SK-N-SH treated with all-trans-retinoic acid at 6 μM for 48 hours (cell line): Measurements from ENCODE around the gene RRAGD.

ENCODE experiments used
- ATAC-seq: fragments of 200-7000 bp; cut with Tn5 transposase; 3 replicates; pipeline ENCODE4 v1.9.1; 2020; ENCODE audit warnings: mild to moderate bottlenecking, moderate library complexity
- ARNTL ChIP-seq: fragments of 450-650 bp; formaldehyde crosslinking; IDR thresholded peaks from 2 replicates; pipeline ENCODE4 v1.5.0; 2020; ENCODE audit warnings: low read depth, mild to moderate bottlenecking, moderate library complexity, borderline replicate concordance
- BACH2 ChIP-seq: fragments of 250-450 bp; sonication (Bioruptor Pico); IDR thresholded peaks from 2 replicates; pipeline ENCODE4 v1.9.0; 2021; ENCODE audit warnings: mild to moderate bottlenecking, borderline replicate concordance
- CSDC2 ChIP-seq: fragments of 250-450 bp; sonication (Bioruptor Pico); IDR thresholded peaks from 2 replicates; pipeline ENCODE4 v1.5.0; 2020; ENCODE audit warnings: mild to moderate bottlenecking, moderate library complexity
- CSRNP3 ChIP-seq: fragments of 250-450 bp; sonication (Bioruptor Pico); IDR thresholded peaks from 2 replicates; pipeline ENCODE4 v1.5.1; 2021; ENCODE audit warnings: mild to moderate bottlenecking, moderate library complexity
- ESRRG ChIP-seq: fragments of 250-450 bp; sonication (Bioruptor Pico); IDR thresholded peaks from 2 replicates; pipeline ENCODE4 v1.6.1; 2021; ENCODE audit warnings: mild to moderate bottlenecking
- GLIS3 ChIP-seq: fragments of 250-450 bp; sonication (Bioruptor Pico); IDR thresholded peaks from 2 replicates; pipeline ENCODE4 v1.5.0; 2020; ENCODE audit warnings: mild to moderate bottlenecking, moderate library complexity
- ISL1 ChIP-seq: fragments of 250-450 bp; sonication (Bioruptor Pico); IDR thresholded peaks from 2 replicates; pipeline ENCODE4 v2.1.2; 2022; ENCODE audit warnings: mild to moderate bottlenecking, moderate library complexity
- OSR1 ChIP-seq: fragments of 250-450 bp; sonication (Bioruptor Pico); IDR thresholded peaks from 2 replicates; pipeline ENCODE4 v1.8.0; 2022; ENCODE audit warnings: moderate library complexity, mild to moderate bottlenecking, inconsistent platforms
- POU6F1 ChIP-seq: fragments of 250-450 bp; sonication (Bioruptor Pico); IDR thresholded peaks from 2 replicates; pipeline ENCODE4 v1.8.0; 2021; ENCODE audit warnings: low read depth, mild to moderate bottlenecking, moderate library complexity, borderline replicate concordance
- PPARA ChIP-seq: fragments of 250-450 bp; sonication (Bioruptor Pico); IDR thresholded peaks from 2 replicates; pipeline ENCODE4 v1.5.0; 2020; ENCODE audit warnings: mild to moderate bottlenecking, borderline replicate concordance
- RARB ChIP-seq: fragments of 250-450 bp; sonication (Bioruptor Pico); IDR thresholded peaks from 2 replicates; pipeline ENCODE4 v1.8.0; 2021; ENCODE audit warnings: mild to moderate bottlenecking, moderate library complexity
- SNAI2 ChIP-seq: fragments of 250-450 bp; sonication (Bioruptor Pico); IDR thresholded peaks from 2 replicates; pipeline ENCODE4 v1.5.0; 2020; ENCODE audit warnings: mild to moderate bottlenecking, moderate library complexity
- TCF4 ChIP-seq: fragments of 250-450 bp; sonication (Bioruptor Pico); IDR thresholded peaks from 2 replicates; pipeline ENCODE4 v1.8.0; 2021; ENCODE audit warnings: mild to moderate bottlenecking, moderate library complexity, borderline replicate concordance
- ZC3H10 ChIP-seq: fragments of 250-450 bp; sonication (Bioruptor Pico); IDR thresholded peaks from 2 replicates; pipeline ENCODE4 v1.5.1; 2021; ENCODE audit warnings: mild to moderate bottlenecking, moderate library complexity
- ZFP3 ChIP-seq: fragments of 250-450 bp; sonication (Bioruptor Pico); IDR thresholded peaks from 2 replicates; pipeline ENCODE4 v1.5.0; 2020; ENCODE audit warnings: mild to moderate bottlenecking, moderate library complexity
- ZFP30 ChIP-seq: fragments of 450-650 bp; formaldehyde crosslinking; IDR thresholded peaks from 2 replicates; pipeline ENCODE4 v1.5.0; 2022; ENCODE audit warnings: mild to moderate bottlenecking, moderate library complexity
- ZNF565 ChIP-seq: fragments of 450-650 bp; formaldehyde crosslinking; conservative IDR thresholded peaks from 2 replicates; pipeline ENCODE4 v1.5.0; 2020; ENCODE audit warnings: low read depth, mild to moderate bottlenecking, moderate library complexity
- ZNF70 ChIP-seq: fragments of 450-650 bp; formaldehyde crosslinking; IDR thresholded peaks from 2 replicates; pipeline ENCODE4 v1.5.0; 2020; ENCODE audit warnings: mild to moderate bottlenecking, moderate library complexity
- ZNF8 ChIP-seq: fragments of 450-650 bp; formaldehyde crosslinking; IDR thresholded peaks from 2 replicates; pipeline ENCODE4 v1.5.0; 2020; ENCODE audit warnings: mild to moderate bottlenecking, moderate library complexity
- TF ChIP-seq, protein P1 (sequence below): fragments of 250-450 bp; sonication (Bioruptor Pico); IDR thresholded peaks from 2 replicates; pipeline ENCODE4 v1.8.0; 2020; ENCODE audit warnings: mild to moderate bottlenecking, moderate library complexity, borderline replicate concordance

The RRAGD gene

GRCh38 chr6:89371849-89372505 lies 40.1 kb downstream of the RRAGD start:
- ATAC-seq = peak; percentile 98
- TF ChIP-seq PPARA = no peak
- TF ChIP-seq ISL1 = no peak
- TF ChIP-seq ZFP30 = no peak
- TF ChIP-seq ZNF565 (CRISPR knock-in tag) = no peak
- TF ChIP-seq, protein P1, sequence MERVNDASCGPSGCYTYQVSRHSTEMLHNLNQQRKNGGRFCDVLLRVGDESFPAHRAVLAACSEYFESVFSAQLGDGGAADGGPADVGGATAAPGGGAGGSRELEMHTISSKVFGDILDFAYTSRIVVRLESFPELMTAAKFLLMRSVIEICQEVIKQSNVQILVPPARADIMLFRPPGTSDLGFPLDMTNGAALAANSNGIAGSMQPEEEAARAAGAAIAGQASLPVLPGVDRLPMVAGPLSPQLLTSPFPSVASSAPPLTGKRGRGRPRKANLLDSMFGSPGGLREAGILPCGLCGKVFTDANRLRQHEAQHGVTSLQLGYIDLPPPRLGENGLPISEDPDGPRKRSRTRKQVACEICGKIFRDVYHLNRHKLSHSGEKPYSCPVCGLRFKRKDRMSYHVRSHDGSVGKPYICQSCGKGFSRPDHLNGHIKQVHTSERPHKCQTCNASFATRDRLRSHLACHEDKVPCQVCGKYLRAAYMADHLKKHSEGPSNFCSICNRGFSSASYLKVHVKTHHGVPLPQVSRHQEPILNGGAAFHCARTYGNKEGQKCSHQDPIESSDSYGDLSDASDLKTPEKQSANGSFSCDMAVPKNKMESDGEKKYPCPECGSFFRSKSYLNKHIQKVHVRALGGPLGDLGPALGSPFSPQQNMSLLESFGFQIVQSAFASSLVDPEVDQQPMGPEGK (CRISPR knock-in tag) = peak; percentile 67; the same call in 1 of the 2 replicates

DNA sequence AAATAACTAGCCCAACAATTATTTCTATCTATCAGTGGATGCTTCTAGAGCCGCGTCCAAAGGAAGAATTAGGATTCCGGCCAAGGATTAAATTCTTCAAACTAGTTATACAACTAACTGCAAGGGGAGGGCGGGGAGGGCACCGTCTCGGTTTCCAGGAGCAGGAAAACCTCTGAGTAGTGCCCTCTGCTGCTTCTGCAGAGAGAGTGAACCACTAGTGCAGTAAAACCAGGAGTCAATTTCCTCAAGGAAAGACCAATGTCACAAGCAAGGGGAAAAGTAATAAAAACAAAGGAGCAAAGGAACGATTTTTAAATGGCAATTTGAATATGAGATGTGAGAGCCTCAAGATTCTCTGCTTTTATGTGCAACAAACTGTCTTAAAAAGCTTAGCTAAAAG lies 43.1 kb downstream of the RRAGD start:
- TF ChIP-seq SNAI2 (CRISPR knock-in tag) (no peak), PPARA (no peak), ZNF70 (CRISPR knock-in tag) (no peak), BACH2 (CRISPR knock-in tag) (no peak), ZNF8 (CRISPR knock-in tag) (no peak), ESRRG (CRISPR knock-in tag) (no peak), POU6F1 (CRISPR knock-in tag) (no peak), ZC3H10 (CRISPR knock-in tag) (no peak), CSRNP3 (no peak), OSR1 (no peak), ZNF565 (CRISPR knock-in tag) (no peak)
- TF ChIP-seq, all 23 proteins: peak for 0
- ATAC-seq = peak; percentile 59; the same call in 2 of the 3 replicates

DNA sequence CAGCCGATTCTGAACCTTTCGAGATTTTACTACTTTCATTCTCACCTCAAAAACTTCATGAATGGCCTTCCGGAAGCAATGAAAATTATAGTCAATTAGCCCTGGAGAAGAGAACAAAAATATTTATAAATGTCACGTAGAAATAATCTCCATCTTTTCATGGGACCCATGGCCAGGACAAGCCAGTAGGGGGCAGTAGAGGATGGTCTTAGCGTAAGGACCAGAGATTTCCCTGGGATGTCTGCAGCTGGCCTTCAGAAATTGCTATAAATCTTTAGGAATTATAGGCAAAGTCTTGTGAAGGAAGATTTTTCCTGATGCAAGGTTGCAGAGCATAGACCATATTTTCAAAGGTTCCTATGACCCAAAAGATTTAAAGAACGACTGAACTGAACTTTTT lies 44.0 kb downstream of the RRAGD start:
- no peak for TF ChIP-seq ISL1
- no peak for TF ChIP-seq ZC3H10 (CRISPR knock-in tag)
- TF ChIP-seq ARNTL (CRISPR knock-in tag) = no peak
- no peak for TF ChIP-seq CSRNP3
- no peak for TF ChIP-seq PPARA
- TF ChIP-seq ZFP30 = no peak
- TF ChIP-seq CSDC2 = no peak
- TF ChIP-seq TCF4 = no peak
- ATAC-seq = peak; percentile 78

DNA sequence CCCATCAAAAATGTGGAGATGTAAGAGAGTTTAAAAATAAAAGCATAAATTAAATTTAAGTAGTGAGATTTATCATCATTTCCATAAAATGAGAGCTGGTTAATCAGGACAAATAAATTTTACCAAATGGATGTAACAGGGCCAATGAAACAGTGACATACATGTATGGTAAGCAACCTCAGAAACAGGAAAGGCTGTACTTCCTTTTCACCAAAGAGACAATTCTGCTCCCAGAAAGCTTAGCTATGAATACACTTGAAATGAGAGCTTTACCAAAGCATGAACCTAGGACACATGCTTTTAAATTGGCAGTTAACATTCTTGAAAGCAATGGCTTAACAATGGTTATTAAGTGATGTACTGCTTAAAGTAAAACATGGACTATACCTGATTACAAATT lies 47.5 kb downstream of the RRAGD start:
- ATAC-seq = no peak
- TF ChIP-seq ZFP3 (CRISPR knock-in tag) = no peak
- TF ChIP-seq RARB = no peak
- TF ChIP-seq ZNF70 (CRISPR knock-in tag) = no peak
- no peak for TF ChIP-seq ZC3H10 (CRISPR knock-in tag)
- TF ChIP-seq TCF4 = no peak
- no peak for TF ChIP-seq BACH2 (CRISPR knock-in tag)
- no peak for TF ChIP-seq ISL1
- TF ChIP-seq CSRNP3 = no peak
- TF ChIP-seq GLIS3 (CRISPR knock-in tag) = no peak
- TF ChIP-seq, protein P1 (CRISPR knock-in tag) = no peak
- no peak for TF ChIP-seq POU6F1 (CRISPR knock-in tag)
